ENCODE data around the gene PLEKHN1.
A peak's percentile ranks its signal among the peaks of the same experiment; 100 is the strongest.
"Not testable (repeated sequence)": the region's sequence is repeated elsewhere in the genome, so short reads cannot be mapped to it uniquely, and the experiment has no call there.

The PLEKHN1 gene

GRCh38 chr1:944341-945325 is 21.6 kb upstream of the PLEKHN1 start:
- H3K27me3 Mint-ChIP-seq (ENCODE audit: low read depth): peaks cover 3% of the 10 kb centered on the region
- H3K4me1 Mint-ChIP-seq: peaks cover 24% of the 10 kb centered on the region
- H3K4me3 Mint-ChIP-seq: peak overlapping the region; percentile 69 to 80 (median 71)
- H3K27ac Mint-ChIP-seq: peak overlapping the region; percentile 93 to 97 (median 95)
- peaks cover 37% of the 10 kb centered on the region for H3K36me3 Mint-ChIP-seq (ENCODE audit: low read depth)
- TF ChIP-seq CTCF (IDR thresholded peaks at IDR 0.05; ENCODE audit: unreplicated experiment in 3 of 3): no peak
- no peaks in the 10 kb centered on the region for H3K9me3 Mint-ChIP-seq

- H3K27me3 Mint-ChIP-seq (ENCODE audit: low read depth): peaks cover 3% of the 10 kb centered on the region
- peak overlapping the region; percentile 74 to 97 (median 93) for H3K27ac Mint-ChIP-seq
- H3K4me1 Mint-ChIP-seq: peaks cover 24% of the 10 kb centered on the region
- no peak for TF ChIP-seq CTCF (IDR thresholded peaks at IDR 0.05; ENCODE audit: unreplicated experiment in 3 of 3)
- no peak overlapping the region for H3K4me3 Mint-ChIP-seq
- peaks cover 49% of the 10 kb centered on the region for H3K36me3 Mint-ChIP-seq (ENCODE audit: low read depth)
- no peaks in the 10 kb centered on the region for H3K9me3 Mint-ChIP-seq
These were observed 20.4 kb upstream of the PLEKHN1 start for GRCh38 chr1:945688-946556.

GRCh38 chr1:946811-947210 is 19.5 kb upstream of the PLEKHN1 start:
- Mint-ChIP-seq H3K4me1 (peaks cover 24% of the 10 kb centered on the region), H3K27ac (peak overlapping the region in 2 of 3 experiments; percentile 50 to 54), H3K36me3 (ENCODE audit: low read depth) (peaks cover 55% of the 10 kb centered on the region)
- H3K9me3 Mint-ChIP-seq; H3K4me3 Mint-ChIP-seq; H3K27me3 Mint-ChIP-seq (ENCODE audit: low read depth): not testable (repeated sequence)

- Mint-ChIP-seq H3K9me3 (no peaks in the 10 kb centered on the region), H3K4me3 (no peak overlapping the region), H3K36me3 (ENCODE audit: low read depth) (peaks cover 55% of the 10 kb centered on the region), H3K27me3 (ENCODE audit: low read depth) (peaks cover 3% of the 10 kb centered on the region), H3K27ac (no peak overlapping the region), H3K4me1 (peaks cover 24% of the 10 kb centered on the region)
- no peak for TF ChIP-seq CTCF (IDR thresholded peaks at IDR 0.05; ENCODE audit: unreplicated experiment in 3 of 3)
These were observed 18.3 kb upstream of the PLEKHN1 start for GRCh38 chr1:947958-948357.

GRCh38 chr1:950268-950667 is 16.0 kb upstream of the PLEKHN1 start:
- Mint-ChIP-seq H3K4me3 (no peak overlapping the region), H3K9me3 (no peaks in the 10 kb centered on the region), H3K4me1 (peaks cover 10% of the 10 kb centered on the region), H3K27me3 (ENCODE audit: low read depth) (no peaks in the 10 kb centered on the region), H3K36me3 (ENCODE audit: low read depth) (peaks cover 59% of the 10 kb centered on the region), H3K27ac (no peak overlapping the region)
- TF ChIP-seq CTCF (IDR thresholded peaks at IDR 0.05; ENCODE audit: unreplicated experiment in 3 of 3): no peak

GRCh38 chr1:950881-951280 is 15.4 kb upstream of the PLEKHN1 start:
- Mint-ChIP-seq H3K36me3 (ENCODE audit: low read depth) (peaks cover 57% of the 10 kb centered on the region), H3K27ac (no peak overlapping the region), H3K9me3 (no peaks in the 10 kb centered on the region), H3K27me3 (ENCODE audit: low read depth) (no peaks in the 10 kb centered on the region), H3K4me1 (peaks cover 5% of the 10 kb centered on the region), H3K4me3 (no peak overlapping the region)
- no peak for TF ChIP-seq CTCF (IDR thresholded peaks at IDR 0.05; ENCODE audit: unreplicated experiment in 3 of 3)

Measured in nephron (organoid).